Measurements from ENCODE around the gene REP15. TPM values are rescaled to one million over a fixed set of nuclear protein-coding genes. Genes with fewer than 3 reads are reported as not detected.

REP15 gene
- total RNA-seq, 1 donor from 2014 or later = 1.3 TPM

DNA sequence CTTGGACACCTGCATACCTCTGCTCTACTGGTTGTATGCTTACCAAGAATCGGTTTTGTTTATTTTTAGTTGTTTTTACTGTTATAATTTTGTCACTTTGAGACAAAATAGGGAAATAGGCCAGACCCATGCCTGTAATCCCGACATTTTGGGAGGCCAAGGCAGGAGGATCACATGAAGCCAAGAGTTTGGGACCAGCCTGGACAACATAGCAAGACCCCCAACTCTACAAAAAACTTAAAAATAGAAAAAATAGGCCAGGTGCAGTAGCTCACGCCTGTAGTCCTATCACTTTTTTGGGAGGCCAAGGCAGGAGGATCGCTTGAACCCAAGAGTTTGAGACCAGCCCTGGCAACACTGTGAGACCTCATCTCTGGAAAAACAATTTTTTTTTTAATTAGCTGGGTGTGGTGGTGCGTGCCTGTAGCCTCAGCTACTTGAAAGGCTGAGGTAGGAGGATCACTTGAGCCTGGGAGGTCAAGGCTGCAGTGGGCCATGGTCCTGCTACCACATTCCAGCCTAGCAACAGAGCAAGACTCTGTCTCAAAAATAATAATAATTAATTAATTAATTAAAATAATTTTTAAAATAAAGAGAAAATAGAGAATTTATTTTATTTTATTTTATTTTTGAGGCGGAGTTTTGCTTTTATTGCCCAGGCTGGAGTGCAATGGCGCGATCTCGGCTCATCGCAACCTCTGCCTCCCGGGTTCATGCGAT lies 13.1 kb downstream of the REP15 start:
- no peak for DNase-seq (ENCODE audit: low spot score)
- Mint-ChIP-seq H3K9me3 (ENCODE audit: low read depth) (no peaks in the 10 kb centered on the region), H3K27me3 (ENCODE audit: low read depth) (no peaks in the 10 kb centered on the region), H3K27ac (ENCODE audit: unreplicated experiment) (no peak overlapping the region), H3K4me1 (ENCODE audit: low read depth) (peaks cover 27% of the 10 kb centered on the region), H3K36me3 (ENCODE audit: low read depth) (peaks cover 2% of the 10 kb centered on the region), H3K4me3 (ENCODE audit: unreplicated experiment) (no peak overlapping the region)
- no peak for TF ChIP-seq CTCF (IDR thresholded peaks at IDR 0.05)

DNA sequence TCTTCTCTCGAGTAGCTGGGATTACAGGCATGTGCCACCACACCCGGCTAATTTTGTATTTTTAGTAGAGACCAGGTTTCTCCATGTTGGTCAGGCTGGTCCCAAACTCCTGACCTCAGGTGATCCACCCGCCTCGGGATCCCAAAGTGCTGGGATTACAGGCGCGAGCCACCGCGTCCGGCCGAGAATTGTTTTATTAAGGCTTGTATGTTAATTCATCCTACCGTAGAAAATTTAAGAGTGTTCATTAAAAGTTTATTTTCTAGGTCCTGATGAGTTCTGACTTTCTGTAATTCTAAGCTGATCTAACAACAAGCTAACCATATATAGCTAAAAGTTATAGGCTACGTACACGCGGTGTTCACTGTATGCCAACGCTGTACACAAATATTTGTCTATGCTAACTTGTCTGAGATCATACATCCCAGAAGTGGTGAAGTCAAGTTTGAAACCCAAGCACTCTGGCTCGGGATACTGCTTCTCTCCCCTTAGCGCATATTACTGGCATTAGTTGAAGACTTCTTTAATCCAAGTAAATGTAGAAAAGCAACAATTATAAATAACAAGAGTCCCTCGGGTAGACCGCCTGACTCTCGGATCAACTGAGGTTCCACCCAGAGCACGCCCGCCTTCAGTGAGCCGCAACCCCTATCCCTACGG lies 13.8 kb downstream of the REP15 start:
- TF ChIP-seq CTCF (IDR thresholded peaks at IDR 0.05) = no peak
- Mint-ChIP-seq H3K4me3 (ENCODE audit: unreplicated experiment) (peak overlapping the region; percentile 98), H3K27ac (ENCODE audit: unreplicated experiment) (peak overlapping the region; percentile 94), H3K4me1 (ENCODE audit: low read depth) (peaks cover 27% of the 10 kb centered on the region), H3K9me3 (ENCODE audit: low read depth) (no peaks in the 10 kb centered on the region), H3K36me3 (ENCODE audit: low read depth) (peaks cover 4% of the 10 kb centered on the region), H3K27me3 (ENCODE audit: low read depth) (no peaks in the 10 kb centered on the region)
- DNase-seq (ENCODE audit: low spot score) = no peak

- peaks cover 4% of the 10 kb centered on the region for H3K36me3 Mint-ChIP-seq (ENCODE audit: low read depth)
Observed at GRCh38 chr12:27710592-27711316, 14.5 kb downstream of the REP15 start, which contains the start of gene MRPS35. TSS of gene MRPS35 (plus strand) at chr12:27710832. CDS start at chr12:27710844, 12 bp downstream.

GRCh38 chr12:27711317-27711682 lies 15.1 kb downstream of the REP15 start:
- H3K9me3 Mint-ChIP-seq (ENCODE audit: low read depth) = no peaks in the 10 kb centered on the region
- no peak for DNase-seq (ENCODE audit: low spot score)
- peak overlapping the region; percentile 94 for H3K27ac Mint-ChIP-seq (ENCODE audit: unreplicated experiment)
- H3K4me3 Mint-ChIP-seq (ENCODE audit: unreplicated experiment) = peak overlapping the region; percentile 98
- no peaks in the 10 kb centered on the region for H3K27me3 Mint-ChIP-seq (ENCODE audit: low read depth)
- H3K4me1 Mint-ChIP-seq (ENCODE audit: low read depth) = peaks cover 27% of the 10 kb centered on the region
- TF ChIP-seq CTCF (IDR thresholded peaks at IDR 0.05) = no peak
- H3K36me3 Mint-ChIP-seq (ENCODE audit: low read depth) = peaks cover 4% of the 10 kb centered on the region

More at GRCh38 chr12:27710592-27711316, 14.5 kb downstream of the REP15 start, which contains the start of gene MRPS35:
- peak within 1 kb of the TSS; percentile 98 for H3K4me3 Mint-ChIP-seq (ENCODE audit: unreplicated experiment)
- peak within 1 kb of the TSS; percentile 94 for H3K27ac Mint-ChIP-seq (ENCODE audit: unreplicated experiment)
- H3K9me3 Mint-ChIP-seq (ENCODE audit: low read depth) = no peaks in the 10 kb centered on the region
- peak; percentile 97 for DNase-seq (ENCODE audit: low spot score)
- H3K27me3 Mint-ChIP-seq (ENCODE audit: low read depth) = no peaks in the 10 kb centered on the region
- H3K4me1 Mint-ChIP-seq (ENCODE audit: low read depth) = peaks cover 27% of the 10 kb centered on the region
- TF ChIP-seq CTCF (IDR thresholded peaks at IDR 0.05) = peak; percentile 31

- no peaks in the 10 kb centered on the region for H3K9me3 Mint-ChIP-seq (ENCODE audit: low read depth)
- H3K36me3 Mint-ChIP-seq (ENCODE audit: low read depth) = peaks cover 5% of the 10 kb centered on the region
- H3K27me3 Mint-ChIP-seq (ENCODE audit: low read depth) = no peaks in the 10 kb centered on the region
- peak overlapping the region; percentile 98 for H3K4me3 Mint-ChIP-seq (ENCODE audit: unreplicated experiment)
- TF ChIP-seq CTCF (IDR thresholded peaks at IDR 0.05) = no peak
- H3K27ac Mint-ChIP-seq (ENCODE audit: unreplicated experiment) = no peak overlapping the region
- H3K4me1 Mint-ChIP-seq (ENCODE audit: low read depth) = peaks cover 27% of the 10 kb centered on the region
- DNase-seq (ENCODE audit: low spot score) = no peak
Observed at GRCh38 chr12:27711967-27712366, 15.7 kb downstream of the REP15 start.
